Hepatocyte (in vitro differentiated cells): Measurements from ENCODE around the gene G6PD. TPM values are rescaled to one million over a fixed set of nuclear protein-coding genes. Genes with fewer than 3 reads are reported as not detected.

Source experiments
- DNase-seq: peaks from one replicate; pipeline ENCODE4 v3.0.0-alpha.2; 2016; ENCODE audit warnings: low spot score
- H2AFZ ChIP-seq: fragments of 200-600 bp; sonication (generic); 2 replicates; pipeline ENCODE4 v1.6.0; 2016; ENCODE audit warnings: antibody characterized with exemption, mild to moderate bottlenecking
- H3K27ac ChIP-seq: fragments of 200-600 bp; sonication (generic); 2 replicates; pipeline ENCODE4 v1.5.1; 2016; ENCODE audit warnings: mild to moderate bottlenecking
- H3K27me3 ChIP-seq: fragments of 200-600 bp; sonication (generic); 2 replicates; pipeline ENCODE4 v1.6.1; 2016
- H3K36me3 ChIP-seq: fragments of 200-600 bp; sonication (generic); replicated peaks from 2 replicates; pipeline ENCODE4 v1.5.1; 2016; ENCODE audit warnings: low read depth; ENCODE audit not compliant: insufficient read depth
- H3K4me1 ChIP-seq: fragments of 200-600 bp; sonication (generic); 2 replicates; pipeline ENCODE4 v1.5.1; 2016; ENCODE audit warnings: mild to moderate bottlenecking, moderate library complexity; ENCODE audit not compliant: insufficient read depth
- H3K4me2 ChIP-seq: fragments of 200-600 bp; sonication (generic); 2 replicates; pipeline ENCODE4 v1.6.0; 2016
- H3K4me3 ChIP-seq: fragments of 200-600 bp; sonication (generic); 2 replicates; pipeline ENCODE4 v1.5.1; 2016; ENCODE audit warnings: mild to moderate bottlenecking
- H3K79me2 ChIP-seq: fragments of 200-600 bp; sonication (generic); 2 replicates; pipeline ENCODE4 v1.6.0; 2017; ENCODE audit warnings: mild to moderate bottlenecking
- H3K9me2 ChIP-seq: fragments of 200-600 bp; sonication (generic); replicated peaks from 2 replicates; pipeline ENCODE4 v1.6.0; 2017; ENCODE audit warnings: mild to moderate bottlenecking; ENCODE audit not compliant: insufficient read depth
- H3K9me3 ChIP-seq: fragments of 200-600 bp; sonication (generic); 2 replicates; pipeline ENCODE4 v1.5.1; 2016; ENCODE audit warnings: low read depth, mild to moderate bottlenecking
- H4K20me1 ChIP-seq: fragments of 200-600 bp; sonication (generic); 2 replicates; pipeline ENCODE4 v1.6.0; 2016; ENCODE audit warnings: mild to moderate bottlenecking; ENCODE audit not compliant: insufficient read depth, poor library complexity, severe bottlenecking
- CTCF ChIP-seq: fragments of 200-600 bp; sonication (generic); IDR thresholded peaks from 2 replicates; pipeline ENCODE4 v1.5.1; 2016; ENCODE audit warnings: antibody characterized with exemption, mild to moderate bottlenecking; ENCODE audit not compliant: poor library complexity
- EZH2 ChIP-seq: fragments of 200-600 bp; sonication (generic); IDR thresholded peaks from 2 replicates; pipeline ENCODE4 v1.6.1; 2016; ENCODE audit warnings: antibody characterized with exemption, mild to moderate bottlenecking, borderline replicate concordance
- EZH2phosphoT487 ChIP-seq: fragments of 200-600 bp; sonication (generic); IDR thresholded peaks from one replicate; pipeline ENCODE4 v1.6.1; 2018; ENCODE audit warnings: antibody characterized with exemption, mild to moderate bottlenecking, low read depth, moderate library complexity; ENCODE audit not compliant: unreplicated experiment, severe bottlenecking
- WGBS: methylation state at CpG from one replicate; pipeline ENCODE4 v1.1.6; 2016; ENCODE audit warnings: low lambda C conversion rate; ENCODE audit errors: missing lambda C conversion rate; 5-methylcytosine and 5-hydroxymethylcytosine counted together
- polyA plus RNA-seq: library from polyadenylated mRNA; unstranded; fragments of >200 nt; fragmentation: Nextera tagmentation; extraction: Ambion mirVana; gene quantifications from 2 replicates; pipeline ENCODE4 v1.2.1, GENCODE V29; 2016
- total RNA-seq: library from RNA; depleted of rRNA; stranded (reverse); fragments of >200 nt; gene quantifications from 2 replicates; pipeline ENCODE4 v1.2.3, GENCODE V29; 2014

G6PD gene
- total and polyA plus RNA-seq, 2 experiments from 2014 or later: 12.8 to 26.2 TPM

- H3K36me3 ChIP-seq: no peaks in the 10 kb centered on the region
- H3K4me2 ChIP-seq: no peak overlapping the region
- no peak overlapping the region for H3K4me3 ChIP-seq
Observed at GRCh38 chrX:154484255-154485149, 62.1 kb downstream of the G6PD start.

GRCh38 chrX:154483325-154483724 lies 63.3 kb downstream of the G6PD start:
- WGBS: 81% methylated on average over 7 of the region's 7 CpGs

More at GRCh38 chrX:154484255-154485149, 62.1 kb downstream of the G6PD start:
- no peaks in the 10 kb centered on the region for H3K9me2 ChIP-seq
- WGBS: 90% methylated on average over 16 of the region's 16 CpGs
- H4K20me1 ChIP-seq: no peaks in the 10 kb centered on the region
- H3K79me2 ChIP-seq: peaks cover 5% of the 10 kb centered on the region
- H3K27me3 ChIP-seq: no peaks in the 10 kb centered on the region
- DNase-seq: peak; percentile 40
- no peaks in the 10 kb centered on the region for H3K9me3 ChIP-seq
- no peak overlapping the region for H2AFZ ChIP-seq
- TF ChIP-seq EZH2phosphoT487 (no peak), CTCF (no peak), EZH2 (no peak)
- H3K27ac ChIP-seq: no peak overlapping the region
- peaks cover 2% of the 10 kb centered on the region for H3K4me1 ChIP-seq

GRCh38 chrX:154482786-154483185 lies 63.9 kb downstream of the G6PD start:
- H3K27me3 ChIP-seq: no peaks in the 10 kb centered on the region
- DNase-seq: no peak
- no peak overlapping the region for H3K4me3 ChIP-seq
- H3K9me2 ChIP-seq: no peaks in the 10 kb centered on the region
- H2AFZ ChIP-seq: no peak overlapping the region
- no peaks in the 10 kb centered on the region for H3K9me3 ChIP-seq
- no peak for TF ChIP-seq CTCF
- TF ChIP-seq EZH2phosphoT487: no peak
- TF ChIP-seq EZH2: no peak
- 79% methylated on average over 7 of the region's 7 CpGs for WGBS
- H3K79me2 ChIP-seq: peaks cover 3% of the 10 kb centered on the region
- H3K4me1 ChIP-seq: no peaks in the 10 kb centered on the region
- H4K20me1 ChIP-seq: no peaks in the 10 kb centered on the region
- H3K4me2 ChIP-seq: no peak overlapping the region
- no peak overlapping the region for H3K27ac ChIP-seq
- H3K36me3 ChIP-seq: no peaks in the 10 kb centered on the region

More at GRCh38 chrX:154483325-154483724, 63.3 kb downstream of the G6PD start:
- DNase-seq: no peak
- H3K4me1 ChIP-seq: no peaks in the 10 kb centered on the region
- H3K9me3 ChIP-seq: no peaks in the 10 kb centered on the region
- H2AFZ ChIP-seq: no peak overlapping the region
- no peak overlapping the region for H3K4me2 ChIP-seq
- H3K9me2 ChIP-seq: no peaks in the 10 kb centered on the region
- peaks cover 3% of the 10 kb centered on the region for H3K79me2 ChIP-seq
- no peak for TF ChIP-seq CTCF
- no peak for TF ChIP-seq EZH2phosphoT487
- no peak for TF ChIP-seq EZH2
- H3K27me3 ChIP-seq: no peaks in the 10 kb centered on the region
- H4K20me1 ChIP-seq: no peaks in the 10 kb centered on the region
- no peak overlapping the region for H3K27ac ChIP-seq
- H3K4me3 ChIP-seq: no peak overlapping the region
- H3K36me3 ChIP-seq: no peaks in the 10 kb centered on the region
